LNCaP clone FGC (cell line): Measurements from ENCODE around the gene UCHL3.
A peak's percentile ranks its signal among the peaks of the same experiment; 100 is the strongest.

ENCODE experiments used
- DNase-seq: peaks from one replicate; pipeline ENCODE4 v3.0.0-alpha.2; 2011; ENCODE audit warnings: low read depth
- H3K4me3 ChIP-seq: 2 replicates; pipeline ENCODE4 v1.5.1; 2011; ENCODE audit warnings: mild to moderate bottlenecking, low read depth, low read length, control low read depth
- TF ChIP-seq, protein P1 (sequence below): IDR thresholded peaks from 2 replicates; pipeline ENCODE4 v1.5.1; 2012; ENCODE audit warnings: mild to moderate bottlenecking; ENCODE audit not compliant: control insufficient read depth, insufficient read depth; ENCODE audit errors: extremely low read depth

Gene UCHL3

DNA sequence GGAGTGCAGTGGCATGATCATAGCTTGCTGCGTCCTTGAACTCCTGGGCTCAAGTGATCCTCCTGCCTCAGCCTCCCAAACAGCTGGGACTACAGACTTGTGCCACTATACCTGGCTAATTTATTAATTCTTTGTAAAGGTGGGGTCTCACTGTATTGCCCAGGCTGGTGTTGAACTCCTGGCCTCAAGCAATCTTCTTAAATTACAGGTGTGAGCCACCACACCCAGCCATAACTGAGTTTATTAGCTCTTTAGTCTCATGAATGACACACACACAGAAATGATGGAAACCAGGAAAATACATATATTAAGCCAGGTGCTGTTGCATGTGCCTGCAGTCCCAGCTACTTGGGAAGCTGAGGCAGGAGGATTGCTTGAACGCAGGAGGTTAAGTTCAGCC is 53.4 kb downstream of the UCHL3 start:
- no peak for DNase-seq
- no peak overlapping the region for H3K4me3 ChIP-seq
- TF ChIP-seq, protein P1, sequence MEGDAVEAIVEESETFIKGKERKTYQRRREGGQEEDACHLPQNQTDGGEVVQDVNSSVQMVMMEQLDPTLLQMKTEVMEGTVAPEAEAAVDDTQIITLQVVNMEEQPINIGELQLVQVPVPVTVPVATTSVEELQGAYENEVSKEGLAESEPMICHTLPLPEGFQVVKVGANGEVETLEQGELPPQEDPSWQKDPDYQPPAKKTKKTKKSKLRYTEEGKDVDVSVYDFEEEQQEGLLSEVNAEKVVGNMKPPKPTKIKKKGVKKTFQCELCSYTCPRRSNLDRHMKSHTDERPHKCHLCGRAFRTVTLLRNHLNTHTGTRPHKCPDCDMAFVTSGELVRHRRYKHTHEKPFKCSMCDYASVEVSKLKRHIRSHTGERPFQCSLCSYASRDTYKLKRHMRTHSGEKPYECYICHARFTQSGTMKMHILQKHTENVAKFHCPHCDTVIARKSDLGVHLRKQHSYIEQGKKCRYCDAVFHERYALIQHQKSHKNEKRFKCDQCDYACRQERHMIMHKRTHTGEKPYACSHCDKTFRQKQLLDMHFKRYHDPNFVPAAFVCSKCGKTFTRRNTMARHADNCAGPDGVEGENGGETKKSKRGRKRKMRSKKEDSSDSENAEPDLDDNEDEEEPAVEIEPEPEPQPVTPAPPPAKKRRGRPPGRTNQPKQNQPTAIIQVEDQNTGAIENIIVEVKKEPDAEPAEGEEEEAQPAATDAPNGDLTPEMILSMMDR, result no peak

- TF ChIP-seq, protein P1, result no peak
- no peak overlapping the region for H3K4me3 ChIP-seq
- no peak for DNase-seq
Measured at GRCh38 chr13:75607447-75607846, 57.9 kb downstream of the UCHL3 start.

DNA sequence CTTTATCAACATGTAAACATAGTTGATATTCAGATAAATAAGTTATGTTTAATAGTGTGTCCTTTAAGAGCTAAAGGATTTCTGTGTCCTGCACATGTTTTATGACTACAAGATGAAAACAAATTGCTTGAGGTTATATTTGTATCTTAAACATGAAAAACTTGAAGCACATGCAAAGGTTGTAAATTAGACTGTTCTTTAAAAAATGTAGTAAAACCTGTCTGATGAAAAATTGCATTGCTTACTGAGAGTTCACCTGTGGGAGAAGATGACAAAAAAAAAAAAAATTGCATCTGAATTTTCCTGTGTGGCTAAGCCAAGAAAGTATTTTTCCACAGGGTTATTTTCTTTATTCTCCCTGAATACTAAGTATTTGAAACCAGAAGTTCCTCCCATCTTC is 60.9 kb downstream of the UCHL3 start:
- TF ChIP-seq, protein P1, result no peak

GRCh38 chr13:75612354-75612753 is 62.8 kb downstream of the UCHL3 start:
- no peak overlapping the region for H3K4me3 ChIP-seq
- TF ChIP-seq, protein P1, result no peak
- no peak for DNase-seq

More for the DNA sequence above, 60.9 kb downstream of the UCHL3 start:
- no peak overlapping the region for H3K4me3 ChIP-seq
- DNase-seq, result peak; percentile 51

DNA sequence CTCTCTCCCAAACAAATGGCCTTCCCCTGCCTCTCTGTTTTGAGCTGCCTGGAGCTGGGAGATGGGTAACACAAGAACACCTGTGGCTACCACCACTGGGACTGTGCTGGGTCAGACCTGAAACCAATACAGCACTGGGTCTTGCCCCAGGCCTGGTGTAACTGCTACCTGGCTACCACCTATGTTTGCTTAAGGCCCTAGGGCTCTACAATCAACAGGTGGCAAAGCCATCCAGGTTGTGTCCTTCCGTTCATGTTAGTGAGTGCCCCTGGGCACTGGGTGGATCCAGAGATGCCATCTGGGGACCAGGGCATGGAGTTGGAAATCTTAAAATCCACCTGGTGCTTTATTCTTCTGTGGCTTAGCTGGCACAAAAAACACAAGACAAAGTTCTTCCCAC is 67.6 kb downstream of the UCHL3 start:
- no peak for DNase-seq
- TF ChIP-seq, protein P1, result no peak
- H3K4me3 ChIP-seq, result no peak overlapping the region

DNA sequence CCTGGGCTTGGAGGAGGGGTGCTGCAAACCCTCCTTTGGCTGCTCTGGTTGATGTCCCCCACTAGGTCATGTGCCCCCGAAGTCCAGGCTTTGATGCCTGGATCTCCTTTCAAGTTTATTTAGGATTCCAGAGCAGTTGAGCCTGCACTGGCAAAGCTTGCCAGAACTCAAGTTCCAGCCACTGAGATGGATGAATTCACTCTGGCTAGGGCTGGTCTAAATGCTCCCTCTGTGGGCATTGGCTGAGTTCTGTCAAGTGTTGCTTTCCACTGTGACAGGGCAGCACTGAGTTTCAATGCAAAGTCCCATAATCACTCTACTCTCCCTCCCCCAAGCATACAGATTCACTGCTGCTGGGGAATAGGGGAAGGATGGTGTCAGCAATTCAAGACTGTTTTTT is 68.7 kb downstream of the UCHL3 start:
- H3K4me3 ChIP-seq, result no peak overlapping the region
- DNase-seq, result no peak

DNA sequence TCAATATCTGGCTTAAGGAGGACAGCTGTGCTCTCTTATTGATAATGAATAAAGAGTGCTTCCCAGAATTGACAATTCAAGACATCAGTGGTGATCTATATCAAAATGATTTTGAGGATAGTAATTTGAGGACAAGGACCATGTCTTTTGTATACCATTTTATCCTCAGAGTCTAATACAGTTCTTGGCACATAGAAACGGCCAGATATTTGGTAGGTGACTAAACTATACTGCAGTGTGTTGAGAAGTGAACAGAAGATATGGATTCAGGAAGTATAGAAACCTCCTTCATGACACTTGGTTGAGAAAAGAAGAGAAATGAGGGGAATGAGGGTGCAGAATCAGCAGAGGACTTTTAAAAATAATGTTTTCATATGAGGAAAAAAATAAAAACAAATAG is 70.4 kb downstream of the UCHL3 start:
- TF ChIP-seq, protein P1, result no peak
- no peak for DNase-seq
- no peak overlapping the region for H3K4me3 ChIP-seq

More for the DNA sequence above, 68.7 kb downstream of the UCHL3 start:
- TF ChIP-seq, protein P1, result no peak
